GM12878 (cell line): ENCODE measurements around the gene LYL1. TPM values are rescaled to one million over a fixed set of nuclear protein-coding genes. Genes with fewer than 3 reads are reported as not detected.

Source experiments
- ATAC-seq: fragments of 200-7000 bp; cut with Tn5 transposase; 3 replicates; pipeline ENCODE4 v1.9.1; 2020; ENCODE audit warnings: mild to moderate bottlenecking, moderate library complexity
- BruUV-seq: library from RNA; stranded (reverse); fragments of 400-500 nt; replicated peaks from 2 replicates; lab custom pipeline; 2021; lab: Mats Ljungman, UMichigan
- CTCF ChIA-PET: fragments of 300-600 bp; sonication (Branson Sonifier 250); formaldehyde crosslinking; extraction: SDS; loops from one replicate; lab custom pipeline; 2021; ENCODE audit warnings: inconsistent platforms; lab: Yijun Ruan, JAX
- POLR2A ChIA-PET: fragments of 350-600 bp; formaldehyde crosslinking; extraction: SDS; loops from one replicate; lab custom pipeline; 2021; ENCODE audit warnings: inconsistent platforms; lab: Charles Lee
- RAD21 ChIA-PET: fragments of 300-600 bp; sonication (Branson Sonifier 250); formaldehyde crosslinking; loops from one replicate; lab custom pipeline; 2023; ENCODE audit warnings: antibody characterized with exemption; ENCODE audit not compliant: unreplicated experiment; lab: Charles Lee
- SMC1A ChIA-PET: fragments of 300-600 bp; sonication (Branson Sonifier 250); formaldehyde crosslinking; loops from one replicate; lab custom pipeline; 2023; ENCODE audit not compliant: unreplicated experiment, uncharacterized antibody; lab: Charles Lee
- DNase-seq: peaks from one replicate; pipeline ENCODE4 v3.0.0-alpha.2; 2011; ENCODE audit warnings: low read depth, low spot score
- FAIRE-seq: peaks from 3 replicates; lab custom pipeline; 2011; peaks lifted over from hg19 to GRCh38; lab: Jason Lieb, UNC
- H2AFZ ChIP-seq: 2 replicates; pipeline ENCODE4 v1.6.0; 2011; ENCODE audit warnings: low read depth, low read length, control low read depth; ENCODE audit not compliant: control insufficient read depth
- H3K27ac ChIP-seq: 2 replicates; pipeline ENCODE4 v1.5.1; 2011; ENCODE audit warnings: control low read depth; ENCODE audit not compliant: control insufficient read depth, insufficient read depth
- H3K27me3 ChIP-seq, 2 experiments: replicated peaks in 1 of 2; 2 replicates each; pipeline versions ENCODE4 v1.6.0 to v1.6.1; 2011; ENCODE audit warnings: low read length in 1 of 2; ENCODE audit not compliant: control insufficient read depth in 2 of 2, insufficient read depth in 2 of 2
- H3K36me3 ChIP-seq, 2 experiments: 2 replicates each; pipeline ENCODE4 v1.5.1; 2011; ENCODE audit warnings: low read length in 1 of 2; ENCODE audit not compliant: control insufficient read depth in 2 of 2, insufficient read depth in 2 of 2
- H3K4me1 ChIP-seq: 2 replicates; pipeline ENCODE4 v1.6.1; 2011; ENCODE audit warnings: mild to moderate bottlenecking, low read length, moderate library complexity, mixed read lengths; ENCODE audit not compliant: control insufficient read depth, insufficient read depth
- H3K4me2 ChIP-seq: 2 replicates; pipeline ENCODE4 v1.6.0; 2011; ENCODE audit warnings: control low read depth; ENCODE audit not compliant: control insufficient read depth, insufficient read depth
- H3K4me3 ChIP-seq: fragments of 200-600 bp; sonication (generic); 2 replicates; pipeline ENCODE4 v1.5.1; 2016
- H3K79me2 ChIP-seq: 2 replicates; pipeline ENCODE4 v1.6.0; 2011; ENCODE audit warnings: low read length; ENCODE audit not compliant: control insufficient read depth, insufficient read depth
- H3K9ac ChIP-seq: 2 replicates; pipeline ENCODE4 v1.8.0; 2011; ENCODE audit warnings: low read length, control low read depth, mixed read lengths; ENCODE audit not compliant: control insufficient read depth, insufficient read depth
- H3K9me3 ChIP-seq: replicated peaks from 3 replicates; pipeline ENCODE4 v1.5.1; 2011; ENCODE audit warnings: mild to moderate bottlenecking, low read length; ENCODE audit not compliant: control insufficient read depth, insufficient read depth
- H4K20me1 ChIP-seq: 2 replicates; pipeline ENCODE4 v1.6.0; 2011; ENCODE audit not compliant: control insufficient read depth, insufficient read depth
- ATF7 ChIP-seq: fragments of 450-650 bp; IDR thresholded peaks from 2 replicates; pipeline ENCODE4 v1.6.1; 2016; ENCODE audit warnings: low read depth, mild to moderate bottlenecking
- BCL3 ChIP-seq: IDR thresholded peaks from 2 replicates; pipeline ENCODE4 v1.6.1; 2011; ENCODE audit warnings: borderline replicate concordance, low read depth, mild to moderate bottlenecking, moderate library complexity, low read length; ENCODE audit not compliant: insufficient read depth, poor library complexity, severe bottlenecking
- CBX5 ChIP-seq: sonication (generic); IDR thresholded peaks from 2 replicates; pipeline ENCODE4 v1.6.1; 2016; ENCODE audit warnings: low read depth, moderate library complexity, mild to moderate bottlenecking, inconsistent platforms
- HDAC2 ChIP-seq: fragments of 200-600 bp; sonication (generic); IDR thresholded peaks from 2 replicates; pipeline ENCODE4 v1.6.1; 2017
- JUND ChIP-seq: IDR thresholded peaks from 2 replicates; pipeline ENCODE4 v1.6.1; 2012; ENCODE audit warnings: low read depth, mild to moderate bottlenecking, low read length, improper control_type of control experiment, moderate library complexity
- NFYA ChIP-seq: IDR thresholded peaks from 2 replicates; pipeline ENCODE4 v1.6.1; 2011; ENCODE audit warnings: low read depth, mild to moderate bottlenecking, low read length, improper control_type of control experiment, borderline replicate concordance
- TARDBP ChIP-seq: IDR thresholded peaks from 2 replicates; pipeline ENCODE4 v1.6.1; 2016; ENCODE audit warnings: borderline replicate concordance
- ZNF274 ChIP-seq: IDR thresholded peaks from one replicate; pipeline ENCODE4 v1.8.0; 2011; ENCODE audit not compliant: insufficient read length, insufficient read depth
- WGBS: methylation state at CpG from one replicate; pipeline ENCODE4 v1.1.6; 2016; ENCODE audit warnings: low lambda C conversion rate; ENCODE audit not compliant: insufficient replicate concordance, insufficient coverage; ENCODE audit errors: missing lambda C conversion rate; 5-methylcytosine and 5-hydroxymethylcytosine counted together
- in situ Hi-C: fragments of 300-500 bp; cut with MboI; formaldehyde crosslinking; loops from 9 replicates; pipeline ENCODE4 v1.14.3; 2018; ENCODE audit warnings: mixed read lengths
- intact Hi-C: fragments of 100-400 bp; cut with micrococcal nuclease; formaldehyde crosslinking; loops from one replicate; pipeline ENCODE4 v1.14.2; 2022; ENCODE audit not compliant: unreplicated experiment
- polyA plus RNA-seq, 11 experiments: library from polyadenylated mRNA; depleted of rRNA in 4 of 11; unstranded in 6 of 11; stranded (reverse) in 5 of 11; fragments of >200 nt; fragmentation: Nextera tagmentation in 4 of 11; fragmentation: Illumina TruSeq in 1 of 11; extraction: Ambion mirVana in 4 of 11; extraction: Trizol in 1 of 11; gene quantifications; 1 replicate in 1 of 11; 2 replicates in 10 of 11; pipeline versions ENCODE4 v1.2.1 to v1.2.3, GENCODE V29; 2011 to 2016; ENCODE audit warnings: inconsistent platforms in 2 of 11, missing spikeins in 2 of 11, low read depth in 1 of 11
- total RNA-seq, 4 experiments: library from RNA; depleted of rRNA in 3 of 4; stranded (reverse); fragments of >200 nt in 3 of 4; fragmentation: Illumina TruSeq in 1 of 4; extraction: Trizol in 1 of 4; gene quantifications; 2 replicates each; pipeline versions ENCODE4 v1.2.1 to v1.2.3, GENCODE V29; 2013 to 2021

Gene LYL1
- total and polyA plus RNA-seq, 10 of the 15 experiments (the other 5 are each of a cell fraction or from before 2014, with no cell fraction given) = 0.10 to 34.8 (median 4.4) TPM

- no peaks in the 10 kb centered on the region; a peak in 2 of 4 replicates for H3K27me3 ChIP-seq
- H3K36me3 ChIP-seq = no peaks in the 10 kb centered on the region
- H4K20me1 ChIP-seq = no peaks in the 10 kb centered on the region
- H2AFZ ChIP-seq = no peak overlapping the region
- TF ChIP-seq CBX5 (no peak), TARDBP (no peak), BCL3 (no peak), ZNF274 (no peak), HDAC2 (no peak), JUND (no peak)
- DNase-seq (no peak), FAIRE-seq (no peak), ATAC-seq (no peak)
- H3K4me1 ChIP-seq = no peaks in the 10 kb centered on the region
- intact Hi-C loops (no loop called here), in situ Hi-C loops (no loop called here)
- SMC1A ChIA-PET = interaction anchor here (2.0 kb wide), 1 partner anchor 21 kb away, joined by 6 read pairs; no protein-coding TSS in a partner anchor
- H3K79me2 ChIP-seq = no peaks in the 10 kb centered on the region
- H3K4me2 ChIP-seq = no peak overlapping the region
- no peaks in the 10 kb centered on the region for H3K9me3 ChIP-seq
- H3K9ac ChIP-seq = no peak overlapping the region
- POLR2A ChIA-PET = no interaction called here
- RAD21 ChIA-PET = interaction anchor here (0.7 kb wide), 1 partner anchor 118 kb away, joined by 3 read pairs; no protein-coding TSS in a partner anchor
- WGBS = 60% methylated on average over 9 of the region's 9 CpGs
- H3K4me3 ChIP-seq = no peak overlapping the region
- BruUV-seq = no TSS peak
- CTCF ChIA-PET = interaction anchor here (1.3 to 1.6 kb wide), 2 partner anchors 22 to 118 kb away, joined by 5 to 7 read pairs; no protein-coding TSS in a partner anchor
- no peak overlapping the region for H3K27ac ChIP-seq
Observed at GRCh38 chr19:13083627-13084026, 19.0 kb downstream of the LYL1 start.

GRCh38 chr19:13083008-13083404 is 19.7 kb downstream of the LYL1 start:
- no TSS peak for BruUV-seq
- Histone ChIP-seq H3K4me1 (no peaks in the 10 kb centered on the region), H3K4me3 (no peak overlapping the region), H3K9ac (no peak overlapping the region), H4K20me1 (no peaks in the 10 kb centered on the region), H3K27me3 (no peaks in the 10 kb centered on the region; a peak in 2 of 4 replicates), H3K9me3 (no peaks in the 10 kb centered on the region), H3K27ac (no peak overlapping the region), H2AFZ (no peak overlapping the region), H3K4me2 (no peak overlapping the region), H3K36me3 (no peaks in the 10 kb centered on the region), H3K79me2 (no peaks in the 10 kb centered on the region)
- ChIA-PET SMC1A (interaction anchor here (2.0 kb wide), 1 partner anchor 22 kb away, joined by 6 read pairs; no protein-coding TSS in a partner anchor), CTCF (interaction anchor here (1.6 kb wide), 1 partner anchor 117 kb away, joined by 7 read pairs; no protein-coding TSS in a partner anchor), RAD21 (interaction anchor here (0.7 kb wide), 1 partner anchor 117 kb away, joined by 3 read pairs; no protein-coding TSS in a partner anchor), POLR2A (no interaction called here)
- ATAC-seq (no peak), DNase-seq (no peak), FAIRE-seq (no peak)
- WGBS = 24% methylated on average over 7 of the region's 7 CpGs
- intact Hi-C loops = no loop called here
- in situ Hi-C loops = no loop called here
- TF ChIP-seq NFYA (no peak), ATF7 (no peak)
